NCI-H510A (cell line): ENCODE data around the gene NHSL2.
A peak's percentile ranks its signal among the peaks of the same experiment; 100 is the strongest.
"Not testable (repeated sequence)": the region's sequence is repeated elsewhere in the genome, so short reads cannot be mapped to it uniquely, and the experiment has no call there.

ENCODE experiments used
- DNase-seq: peaks from one replicate; lab custom pipeline; 2025; lab: John Stamatoyannopoulos, UW

Gene NHSL2

DNA sequence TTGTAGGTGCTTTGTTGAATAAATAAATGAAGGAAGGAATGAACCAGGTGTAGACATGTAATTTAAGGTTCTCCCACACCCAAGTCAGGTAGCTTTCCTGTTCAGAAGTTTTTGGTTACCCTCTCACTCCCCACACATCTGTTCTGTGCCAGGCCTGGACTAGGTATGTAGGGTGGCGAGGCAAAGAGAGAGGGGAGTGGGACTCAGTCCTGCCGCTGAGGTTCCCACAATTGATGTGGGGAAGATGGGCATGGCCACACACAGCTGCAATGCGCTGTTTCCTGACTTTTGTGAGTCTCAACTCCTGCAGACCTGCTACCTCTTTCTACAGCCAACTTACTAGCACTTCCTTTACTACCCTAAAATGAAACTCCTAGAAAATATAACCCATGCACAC, 132.2 kb downstream of the NHSL2 start:
- DNase-seq, result no peak

DNA sequence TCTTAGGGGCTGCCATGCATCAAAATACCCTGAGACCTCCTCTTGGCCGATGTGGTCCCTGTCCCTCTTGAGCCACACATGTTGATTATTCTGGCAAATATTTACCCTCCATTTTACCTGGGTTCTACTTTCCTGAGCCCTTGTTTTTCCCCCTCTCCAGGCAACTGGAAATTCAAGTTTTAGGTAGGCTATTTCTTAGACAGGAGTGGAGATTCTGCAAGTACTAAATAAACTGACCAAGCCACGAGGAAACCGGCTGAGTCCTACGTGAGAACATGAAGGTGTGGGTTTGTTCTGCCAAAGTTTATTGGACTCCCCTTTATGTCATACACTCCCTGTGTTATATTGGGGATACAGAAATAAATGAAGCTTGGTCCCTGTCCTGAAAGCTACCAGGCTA, 133.0 kb downstream of the NHSL2 start:
- DNase-seq, result no peak

DNA sequence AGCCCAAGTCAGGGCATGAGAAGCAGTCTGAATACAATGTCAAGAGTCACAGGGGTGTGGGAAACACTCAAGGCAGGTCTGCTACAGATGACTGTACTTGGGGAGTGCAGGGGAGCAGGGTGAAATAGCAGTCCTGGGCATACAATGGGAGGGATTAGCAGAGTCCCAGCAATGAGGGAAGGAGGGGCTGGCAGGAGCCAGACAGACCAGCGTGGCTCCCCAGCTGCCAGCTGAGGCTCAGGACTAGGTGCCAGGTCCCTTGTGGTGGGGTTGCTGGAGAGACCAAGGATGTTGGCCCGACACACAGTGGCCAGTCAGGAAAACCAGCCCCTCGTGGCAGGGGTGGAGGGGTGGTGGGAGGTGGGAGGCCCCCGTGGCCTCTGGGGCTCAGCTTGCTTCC, 134.5 kb downstream of the NHSL2 start:
- DNase-seq, result no peak

DNA sequence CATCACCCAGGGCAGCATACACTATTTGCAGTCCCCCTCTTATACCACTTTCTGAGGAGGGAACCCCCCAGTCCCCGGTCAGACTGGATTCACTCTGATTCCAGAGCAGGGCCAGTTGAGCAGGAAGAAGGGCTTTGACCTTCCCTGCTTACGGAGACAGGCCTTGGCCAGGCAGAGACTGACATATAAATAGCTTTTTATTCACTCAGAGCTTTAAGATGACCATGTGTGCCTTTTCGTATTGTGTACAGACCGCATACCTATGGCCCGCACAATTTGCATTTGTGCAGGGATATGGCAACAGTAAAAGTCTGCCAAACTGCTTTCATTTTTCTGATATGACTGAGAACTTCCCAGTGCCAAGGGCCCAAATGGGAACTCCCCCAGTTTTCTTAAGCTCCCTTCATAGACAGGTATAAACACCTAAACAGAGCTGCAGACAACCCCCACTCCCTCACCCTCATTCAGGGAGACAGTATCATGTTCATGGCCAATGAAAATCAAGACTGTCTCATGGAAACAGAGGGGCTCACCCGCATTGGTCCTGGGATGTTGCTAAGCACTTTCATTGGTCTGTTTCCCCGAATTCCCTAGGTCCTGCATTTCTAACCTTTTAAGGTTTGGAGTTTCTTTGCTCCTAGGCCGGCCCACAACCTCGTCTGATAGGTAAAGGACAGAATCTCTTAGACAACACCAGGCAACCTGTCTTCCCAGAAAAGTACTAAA, 135.1 kb downstream of the NHSL2 start:
- no peak for DNase-seq

DNA sequence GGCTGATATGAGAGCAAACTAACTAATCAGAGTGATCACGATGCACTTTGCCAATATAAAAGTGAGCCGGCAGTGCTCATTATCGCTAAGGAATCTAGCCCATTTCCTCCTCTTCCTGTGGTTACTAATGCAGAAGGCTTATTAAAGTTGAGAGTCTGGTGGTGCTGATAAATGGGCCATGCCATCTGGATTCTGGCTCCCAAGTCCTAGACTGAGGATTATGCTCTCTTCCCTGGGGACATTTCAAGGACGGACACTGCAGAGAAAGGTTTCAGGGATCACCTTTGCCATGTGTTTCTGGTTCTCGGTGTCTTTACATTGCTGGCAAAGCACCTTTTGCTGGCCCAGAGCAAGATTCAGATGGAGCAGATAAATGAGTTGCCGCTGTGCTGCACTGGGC, 135.8 kb downstream of the NHSL2 start:
- no peak for DNase-seq

DNA sequence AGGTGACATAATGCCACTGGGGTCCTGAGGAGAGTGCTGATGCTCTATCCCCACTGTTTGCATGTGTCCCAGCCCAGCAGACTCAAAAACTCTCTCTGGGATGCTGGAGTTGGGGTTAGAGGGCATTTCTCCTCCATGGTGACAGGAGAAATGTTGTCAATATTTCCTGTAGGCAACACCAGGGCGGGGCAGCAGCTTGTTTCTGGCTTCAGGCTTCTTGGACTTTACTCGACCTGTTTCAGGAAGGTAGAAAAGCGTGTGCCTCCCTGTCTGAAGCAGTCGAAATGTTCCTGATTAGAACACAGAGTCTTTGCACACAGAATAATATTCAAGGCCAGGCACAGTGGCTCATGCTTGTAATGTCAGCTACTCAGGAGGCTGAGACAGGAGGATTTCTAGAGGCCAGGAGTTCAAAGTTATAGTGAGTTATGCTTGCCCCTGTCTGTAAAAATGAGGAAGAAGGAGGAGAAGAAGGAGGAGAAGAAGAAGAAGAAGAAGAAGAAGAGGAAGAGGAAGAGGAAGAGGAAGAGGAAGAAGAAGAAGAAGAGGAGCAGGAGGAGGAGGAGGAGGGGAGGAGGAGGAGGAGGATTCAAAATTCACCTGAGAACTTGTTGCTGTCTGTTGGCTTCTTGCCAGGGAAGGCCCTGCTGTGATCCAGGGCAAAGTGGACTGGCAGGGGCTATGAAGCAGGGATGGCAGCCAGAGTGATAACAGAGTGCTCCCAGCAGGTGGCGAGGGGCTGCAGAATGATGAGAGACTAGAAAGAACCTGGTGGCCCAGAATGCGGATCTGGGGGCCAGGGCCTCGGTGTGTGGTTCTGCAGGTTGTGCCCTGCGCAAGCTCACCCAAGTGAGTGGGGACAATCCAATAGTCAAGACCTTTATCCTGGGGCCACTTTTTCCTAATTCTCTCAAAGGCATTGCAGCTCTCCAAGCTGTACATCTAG, 138.1 kb downstream of the NHSL2 start:
- peak; percentile 15 for DNase-seq

DNA sequence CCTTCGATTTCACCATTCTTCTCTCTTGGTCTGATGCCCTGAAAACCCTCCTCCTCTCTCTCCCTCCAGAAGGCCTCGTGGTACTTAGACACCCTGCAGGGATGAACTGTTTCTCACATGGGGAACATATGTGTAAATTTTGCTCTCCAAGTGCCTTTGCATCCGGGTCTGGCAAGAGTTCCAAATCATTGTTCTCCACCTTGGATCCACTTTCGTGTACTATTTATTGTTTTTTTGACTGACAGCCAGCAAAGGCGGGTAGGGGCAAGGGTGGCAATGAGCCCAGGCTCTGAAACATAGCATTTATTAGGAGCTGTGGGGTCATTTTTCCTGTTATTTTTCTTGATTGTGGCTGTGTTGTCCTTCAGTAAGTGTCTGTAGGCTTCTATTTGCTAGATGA, 139.4 kb downstream of the NHSL2 start:
- no peak for DNase-seq

DNA sequence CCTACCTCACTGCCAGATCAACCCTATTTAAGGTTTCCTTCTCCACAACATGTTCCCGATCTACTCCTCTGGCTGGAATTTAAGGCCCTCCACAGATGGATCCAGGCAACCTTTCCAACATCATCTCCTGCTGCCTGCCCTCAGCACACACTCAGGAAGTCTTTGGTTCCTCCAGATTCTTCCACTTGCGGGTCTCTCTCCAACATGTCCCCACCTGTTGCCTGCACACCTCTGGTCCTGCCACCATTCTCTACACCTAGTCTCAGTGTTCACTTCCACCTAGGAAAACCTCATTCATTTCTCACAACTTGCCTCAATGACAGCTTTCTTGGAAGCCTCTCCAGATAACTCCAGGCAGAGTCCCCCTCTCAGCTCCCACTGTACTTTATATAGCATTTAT, 140.9 kb downstream of the NHSL2 start:
- no peak for DNase-seq

DNA sequence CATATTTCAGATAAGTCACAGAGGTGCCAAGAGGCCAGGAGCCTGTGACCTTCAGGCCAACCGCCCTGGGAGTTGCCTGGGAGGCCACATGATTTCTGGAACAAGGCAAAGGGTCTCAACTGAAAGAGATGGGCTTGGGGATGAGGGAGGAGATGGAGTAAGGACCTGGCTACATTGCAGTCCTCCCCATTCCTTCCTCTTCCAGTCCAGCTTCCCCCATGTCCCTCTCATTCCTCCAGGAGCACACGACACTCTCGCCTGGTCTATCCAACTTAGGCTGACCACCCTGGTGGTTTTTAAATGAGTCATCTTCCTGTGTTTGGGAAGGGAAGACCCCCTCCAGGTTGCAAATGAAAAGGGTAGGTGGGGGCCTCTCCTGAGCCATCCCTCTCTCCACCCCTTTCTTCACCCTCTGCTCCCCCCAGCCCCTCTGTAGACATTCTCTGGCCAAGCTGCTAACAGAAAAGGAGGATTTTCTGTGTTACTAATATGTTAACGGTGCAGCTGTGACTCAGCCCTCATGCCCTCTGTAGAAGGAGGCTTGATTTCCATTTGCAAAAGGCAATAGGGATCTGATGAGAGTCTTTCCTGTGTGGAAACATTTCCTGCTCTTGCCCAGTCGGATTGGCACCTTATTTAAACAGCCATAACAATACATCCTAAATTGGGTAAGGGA, 141.9 kb downstream of the NHSL2 start:
- DNase-seq, result no peak

DNA sequence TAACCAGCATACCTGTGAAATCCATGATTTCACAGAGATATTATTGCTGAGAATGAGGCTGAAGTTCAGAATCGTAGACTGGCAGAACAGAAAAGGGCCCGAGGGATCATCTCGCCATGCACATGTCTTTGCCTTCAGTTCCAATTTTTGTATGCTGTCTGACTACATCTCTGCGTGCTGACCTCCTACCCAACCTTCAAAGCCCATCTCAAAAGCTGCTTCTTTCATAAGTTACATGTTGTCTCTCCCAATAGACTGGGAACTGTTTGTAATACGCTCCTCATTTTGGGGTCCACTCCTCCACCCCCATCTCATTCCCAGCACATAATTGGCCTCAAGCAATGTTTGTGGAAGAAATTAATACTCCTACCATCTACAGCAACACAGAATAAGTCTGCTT, 142.9 kb downstream of the NHSL2 start:
- no peak for DNase-seq

DNA sequence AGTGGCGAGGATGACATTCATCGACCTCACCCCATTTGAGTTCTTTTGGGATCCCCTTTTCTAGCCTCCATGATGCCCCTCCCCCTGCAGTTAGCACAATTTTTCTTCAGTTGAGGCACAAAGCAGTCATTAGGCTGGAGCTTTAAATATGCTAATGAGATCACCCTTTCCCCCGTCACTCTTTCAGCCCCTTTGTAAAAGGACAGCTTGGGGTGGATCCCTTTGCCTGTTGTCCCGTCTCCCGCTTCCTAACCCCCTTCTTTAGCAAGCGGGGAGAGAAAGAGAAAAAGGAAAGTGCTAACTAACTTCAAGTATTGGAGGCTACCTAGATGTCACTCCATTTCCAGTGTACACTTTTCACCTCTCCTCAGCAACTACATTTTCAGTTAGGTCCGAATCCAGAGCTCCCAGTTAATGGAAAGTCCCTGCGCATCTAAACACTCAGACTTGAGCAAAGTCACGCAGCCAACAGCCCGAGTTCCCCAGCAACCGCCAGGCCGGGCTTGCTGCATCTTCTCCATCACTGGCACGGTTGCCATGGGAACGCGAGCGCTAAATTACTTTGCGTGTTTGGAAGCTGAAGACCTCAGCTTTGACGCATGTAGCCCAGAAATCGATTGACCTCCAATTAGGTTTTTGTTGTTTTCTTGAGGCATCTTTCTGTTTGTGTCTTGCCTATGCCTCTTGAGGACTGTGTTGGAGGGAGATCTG, 144.3 kb downstream of the NHSL2 start:
- DNase-seq, result no peak

DNA sequence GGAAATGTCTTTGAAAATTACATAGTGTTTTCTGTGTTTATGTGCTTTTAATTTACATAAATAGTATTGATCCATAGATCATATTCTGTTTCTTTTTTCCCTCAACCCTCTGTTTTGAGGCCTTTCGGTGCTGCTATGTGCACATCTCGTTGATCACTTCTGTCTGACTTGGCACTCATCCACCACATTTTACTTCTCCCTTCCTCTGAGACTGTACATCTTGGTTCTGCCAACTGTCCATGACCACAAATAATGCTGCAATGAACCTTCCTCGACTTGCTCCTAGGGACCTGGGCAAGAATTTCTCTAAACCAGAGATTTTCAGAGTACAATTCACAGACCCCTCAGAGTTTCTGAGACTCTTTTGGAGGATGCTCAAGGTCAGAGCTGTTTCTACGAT, 146.7 kb downstream of the NHSL2 start:
- no peak for DNase-seq

DNA sequence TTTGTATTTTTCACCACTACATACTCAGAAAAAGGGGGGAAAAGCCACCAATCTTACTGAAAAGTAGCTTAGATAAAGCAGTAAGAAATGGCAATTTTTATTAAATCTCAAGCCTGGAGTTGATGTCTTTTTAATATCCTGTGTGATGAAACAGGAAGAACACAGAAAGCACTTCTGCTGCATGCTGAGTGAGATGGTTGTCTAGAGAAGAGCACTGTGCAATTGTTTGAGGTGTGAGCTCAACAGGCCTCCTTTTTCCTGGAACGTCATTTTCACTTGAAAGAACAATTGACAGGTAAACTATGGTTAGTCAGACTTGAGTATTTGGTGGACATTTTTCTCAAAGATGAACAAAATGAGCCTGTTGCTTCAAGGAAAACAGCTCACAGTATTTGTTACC, 147.2 kb downstream of the NHSL2 start:
- DNase-seq, result no peak

DNA sequence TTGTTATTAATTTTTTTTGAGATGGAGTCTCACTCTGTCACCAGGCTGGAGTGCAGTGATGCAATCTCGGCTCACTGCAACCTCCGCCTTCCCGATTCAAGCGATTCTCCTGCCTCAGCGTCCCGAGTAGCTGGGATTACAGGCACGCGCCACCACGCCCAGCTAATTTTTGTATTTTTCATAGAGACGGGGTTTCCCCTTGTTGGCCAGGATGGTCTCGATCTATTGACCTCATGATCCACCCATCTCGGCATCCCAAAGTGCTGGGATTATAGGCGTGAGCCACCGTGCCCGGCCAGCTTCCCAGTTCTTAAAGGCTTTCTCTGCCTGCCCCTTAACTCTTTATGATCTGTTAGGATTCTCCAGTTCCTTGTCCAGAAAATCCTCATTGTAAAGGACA, 147.7 kb downstream of the NHSL2 start:
- not testable (repeated sequence) for DNase-seq

DNA sequence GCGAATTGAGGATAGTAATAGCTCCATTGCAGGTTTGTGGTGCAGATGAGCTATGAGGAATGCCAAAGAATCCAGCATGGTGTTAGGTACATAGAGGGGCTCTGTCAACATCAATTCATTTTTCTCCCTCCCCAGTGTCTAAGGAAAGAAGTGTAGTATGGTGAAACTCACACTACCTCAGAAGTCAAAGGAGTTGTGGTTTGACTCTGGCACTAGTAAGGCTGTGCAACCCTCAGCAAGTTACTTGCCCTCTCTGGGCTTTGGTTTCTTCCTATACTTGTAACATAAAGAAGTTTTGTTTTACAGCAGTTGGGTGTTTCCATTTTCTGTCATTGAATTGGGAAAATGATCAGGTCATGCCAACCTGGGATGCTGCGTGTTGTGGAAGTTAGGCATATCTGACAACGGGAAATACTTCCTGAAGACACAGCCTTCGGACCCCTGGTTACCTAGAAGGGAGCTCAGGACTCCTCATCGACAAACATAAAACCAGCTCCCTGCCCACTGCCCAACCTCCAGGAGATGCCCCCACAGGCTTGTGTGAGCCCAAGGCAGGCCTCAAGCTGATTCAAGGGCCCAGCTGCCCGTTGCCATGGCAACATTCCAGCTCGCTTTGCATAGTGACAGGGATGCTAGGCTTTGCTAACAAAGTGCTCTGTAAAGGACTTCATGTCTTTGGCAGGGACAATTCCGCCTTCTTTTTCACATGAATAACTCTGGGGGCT, 149.7 kb downstream of the NHSL2 start:
- DNase-seq, result no peak

DNA sequence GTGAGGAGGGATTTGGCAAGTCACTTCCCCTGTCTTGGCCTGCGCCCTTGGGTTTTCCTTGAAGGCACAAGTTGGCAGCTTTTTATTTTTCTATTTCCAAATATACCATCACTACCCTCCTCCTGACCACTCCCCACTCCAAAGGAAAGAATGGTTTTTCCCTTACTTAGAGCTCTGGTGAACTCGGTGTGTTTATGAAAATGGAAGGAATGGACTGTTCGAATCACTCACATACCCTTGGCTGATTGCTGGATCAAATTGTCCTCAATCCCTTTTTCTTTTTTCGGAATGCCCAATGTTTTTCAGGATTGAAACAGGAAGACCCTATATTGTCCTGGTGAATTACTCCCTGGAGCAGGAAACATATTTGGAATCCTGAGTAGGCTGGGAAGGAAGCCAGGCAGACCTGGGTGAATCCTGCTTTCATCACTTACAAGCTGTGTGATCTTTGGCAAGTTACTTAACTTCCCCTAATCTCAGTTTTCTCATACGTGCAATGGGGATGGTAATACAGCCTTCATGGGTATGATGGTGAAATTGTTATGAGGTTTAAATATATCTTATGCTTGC, 150.4 kb downstream of the NHSL2 start:
- DNase-seq, result no peak

DNA sequence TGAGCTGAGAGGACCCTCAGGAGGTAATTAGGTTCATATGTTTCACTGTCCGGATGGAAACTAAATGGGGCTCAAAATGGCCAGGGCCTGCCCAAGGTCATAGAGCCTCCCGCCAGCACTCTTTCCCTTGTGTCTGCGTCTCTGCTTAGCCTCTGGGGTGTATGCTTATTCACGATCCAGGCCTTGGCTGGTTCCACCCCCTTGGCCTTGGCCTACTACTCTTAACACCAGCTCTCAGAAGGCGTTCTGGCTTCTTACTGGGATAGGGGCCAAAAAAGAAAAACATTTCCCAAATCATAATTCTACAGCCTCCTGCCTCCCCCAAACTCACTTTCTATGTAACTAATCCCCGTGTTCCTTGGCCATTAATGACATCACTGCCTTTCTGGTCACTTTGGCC, 152.3 kb downstream of the NHSL2 start:
- DNase-seq, result no peak

DNA sequence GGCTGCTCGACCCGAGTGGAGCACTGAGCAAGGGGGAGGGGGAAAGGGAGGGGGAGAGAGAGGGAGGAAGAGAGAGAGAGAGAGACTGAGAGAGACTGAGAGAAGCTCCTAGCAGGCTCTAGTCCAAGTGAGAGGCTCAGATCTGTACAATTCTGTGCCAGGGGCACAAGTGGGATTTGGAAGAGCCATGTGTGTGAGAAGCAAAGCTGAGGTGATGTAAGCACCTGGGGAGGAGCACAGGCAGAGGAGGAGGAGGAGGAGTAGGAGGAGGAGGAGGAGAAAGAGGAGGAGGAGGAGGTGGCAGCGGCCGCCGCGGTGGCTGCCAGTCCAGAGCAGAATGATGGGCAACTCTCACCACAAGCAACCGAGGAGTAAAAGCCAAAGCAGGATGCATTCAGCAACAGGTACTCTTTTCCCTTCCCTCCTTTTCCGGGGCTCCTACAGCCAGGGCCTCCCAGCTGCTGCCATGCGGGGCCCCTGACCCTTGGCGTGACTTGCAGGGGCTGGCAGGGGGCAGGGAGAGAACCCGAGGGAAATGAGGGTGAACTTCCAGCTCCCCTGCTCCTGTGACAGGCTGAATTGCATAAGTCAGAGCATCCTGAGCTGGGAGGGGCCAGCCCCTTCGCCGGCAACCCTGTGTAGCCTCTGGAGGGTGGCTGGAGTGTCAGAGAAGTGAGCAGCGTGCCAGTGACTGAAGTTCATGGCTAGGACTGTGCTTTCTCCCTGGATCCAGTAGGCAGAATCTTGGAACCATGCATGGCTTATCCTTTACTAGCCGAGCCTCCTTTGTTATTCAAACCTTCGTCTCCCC, 158.9 kb downstream of the NHSL2 start:
- no peak for DNase-seq

DNA sequence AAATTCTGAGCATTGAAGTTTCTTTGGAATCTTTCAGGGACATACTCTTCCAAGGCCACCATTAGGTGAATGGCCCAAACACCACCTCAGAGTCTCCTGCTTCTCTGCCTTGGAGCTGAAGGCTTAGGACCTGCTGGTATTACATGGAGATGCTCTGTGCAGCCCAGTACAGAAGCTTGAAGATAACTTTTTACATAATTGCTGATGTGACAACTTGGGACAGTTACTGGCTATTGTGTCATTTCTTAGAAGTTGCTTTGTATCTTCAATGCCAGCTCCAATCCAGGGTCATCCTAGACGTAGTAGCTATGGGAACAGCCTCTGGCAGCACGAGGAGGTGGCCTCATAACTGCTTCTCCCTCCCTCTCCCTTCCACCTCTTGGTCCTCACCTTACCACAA, 160.6 kb downstream of the NHSL2 start:
- DNase-seq, result no peak

DNA sequence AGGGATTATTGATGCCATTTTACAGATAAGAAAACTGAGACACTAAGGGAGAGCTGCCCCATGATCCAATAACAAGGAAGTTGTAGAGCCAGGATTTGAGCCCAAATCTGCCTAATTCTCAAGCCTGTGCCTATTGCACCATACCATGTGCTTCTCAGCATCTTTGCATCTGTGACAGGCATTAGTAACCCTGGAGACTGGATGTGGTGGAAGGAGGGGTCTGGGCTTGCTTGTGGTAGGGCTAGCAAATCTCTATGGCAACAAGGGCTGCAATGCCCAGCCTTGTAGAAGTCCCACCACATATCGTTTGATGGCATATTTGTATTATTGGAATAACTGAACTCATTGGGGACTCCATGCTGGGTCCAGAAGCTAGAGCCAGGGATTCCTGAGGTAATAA, 163.0 kb downstream of the NHSL2 start:
- no peak for DNase-seq
